SJCRH30 (cell line): ENCODE measurements around the gene SPTBN5. TPM values are rescaled to one million over a fixed set of nuclear protein-coding genes. Genes with fewer than 3 reads are reported as not detected.

Experiments used
- DNase-seq, 2 experiments: peaks; one replicate each; pipeline ENCODE4 v3.0.0-alpha.2; 2015 to 2020
- H3K27ac ChIP-seq: fragments of 250-450 bp; sonication (Bioruptor Pico); 2 replicates; pipeline ENCODE4 v1.5.1; 2020; ENCODE audit warnings: mild to moderate bottlenecking, moderate library complexity
- H3K27me3 ChIP-seq: fragments of 250-450 bp; sonication (Bioruptor Pico); 2 replicates; pipeline ENCODE4 v1.5.1; 2020; ENCODE audit warnings: mild to moderate bottlenecking, moderate library complexity
- H3K36me3 ChIP-seq: fragments of 250-450 bp; sonication (Bioruptor Pico); 2 replicates; pipeline ENCODE4 v1.5.1; 2020; ENCODE audit warnings: mild to moderate bottlenecking, moderate library complexity
- H3K4me1 ChIP-seq: fragments of 250-450 bp; sonication (Bioruptor Pico); 2 replicates; pipeline ENCODE4 v1.5.1; 2020; ENCODE audit warnings: mild to moderate bottlenecking, moderate library complexity
- H3K4me3 ChIP-seq: fragments of 250-450 bp; sonication (Bioruptor Pico); 2 replicates; pipeline ENCODE4 v1.5.1; 2020; ENCODE audit warnings: mild to moderate bottlenecking, moderate library complexity
- H3K9me3 ChIP-seq: fragments of 250-450 bp; sonication (Bioruptor Pico); replicated peaks from 2 replicates; pipeline ENCODE4 v1.5.1; 2020; ENCODE audit warnings: mild to moderate bottlenecking, moderate library complexity
- total RNA-seq: library from RNA; depleted of rRNA; stranded (reverse); fragments of >200 nt; shearing (Covaris generic); gene quantifications from 2 replicates; pipeline ENCODE4 v1.2.3, GENCODE V29; 2014

Gene SPTBN5
- total RNA-seq, 1 experiment from 2014 or later = 0.55 TPM

DNA sequence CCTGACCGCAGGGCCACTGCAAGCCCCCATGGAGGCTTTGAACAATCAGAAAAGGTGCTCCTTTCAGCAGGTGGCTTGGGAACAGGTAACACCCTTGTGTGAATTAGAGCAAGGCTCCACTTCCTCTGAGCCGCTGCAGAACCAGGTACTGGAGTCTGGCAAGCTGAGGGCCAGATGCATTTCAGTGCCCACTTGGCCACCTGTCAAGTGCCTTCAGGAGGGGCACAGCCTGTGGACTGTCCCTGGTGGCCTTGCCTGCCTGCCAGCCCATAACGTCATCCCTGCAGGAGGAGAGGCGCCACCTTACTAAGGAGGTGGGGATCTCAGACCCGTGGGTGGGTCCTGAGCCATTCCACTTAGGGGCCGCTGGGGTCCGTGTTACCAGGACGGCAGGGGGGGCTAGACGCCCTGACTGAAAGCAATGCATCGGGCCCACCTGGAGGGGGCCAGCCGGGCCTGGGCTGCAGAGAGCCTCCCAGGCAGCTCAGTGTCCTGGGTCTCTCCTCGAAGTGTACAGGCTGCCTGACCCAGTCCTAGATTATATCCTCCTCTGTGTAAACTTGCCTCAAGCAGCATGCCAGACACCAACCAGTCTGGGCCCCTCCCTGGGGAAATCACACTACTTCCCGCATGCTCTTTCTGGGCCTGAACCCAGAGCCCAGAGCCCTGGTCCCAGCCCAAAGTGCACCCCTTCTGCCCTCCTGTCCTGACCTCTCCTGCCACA lies 16.1 kb downstream of the SPTBN5 start:
- DNase-seq = no peak
- Histone ChIP-seq H3K4me3 (no peak overlapping the region), H3K9me3 (no peaks in the 10 kb centered on the region), H3K27me3 (no peaks in the 10 kb centered on the region; the same call in 1 of the 2 replicates), H3K36me3 (no peaks in the 10 kb centered on the region), H3K4me1 (peaks cover 6% of the 10 kb centered on the region; the same call in 1 of the 2 replicates), H3K27ac (no peak overlapping the region)

- Histone ChIP-seq H3K9me3 (no peaks in the 10 kb centered on the region), H3K27me3 (no peaks in the 10 kb centered on the region; the same call in 1 of the 2 replicates), H3K4me3 (no peak overlapping the region), H3K27ac (no peak overlapping the region), H3K36me3 (no peaks in the 10 kb centered on the region), H3K4me1 (peaks cover 6% of the 10 kb centered on the region; the same call in 1 of the 2 replicates)
- no peak for DNase-seq
Measured at GRCh38 chr15:41876689-41877088, 17.2 kb downstream of the SPTBN5 start.

DNA sequence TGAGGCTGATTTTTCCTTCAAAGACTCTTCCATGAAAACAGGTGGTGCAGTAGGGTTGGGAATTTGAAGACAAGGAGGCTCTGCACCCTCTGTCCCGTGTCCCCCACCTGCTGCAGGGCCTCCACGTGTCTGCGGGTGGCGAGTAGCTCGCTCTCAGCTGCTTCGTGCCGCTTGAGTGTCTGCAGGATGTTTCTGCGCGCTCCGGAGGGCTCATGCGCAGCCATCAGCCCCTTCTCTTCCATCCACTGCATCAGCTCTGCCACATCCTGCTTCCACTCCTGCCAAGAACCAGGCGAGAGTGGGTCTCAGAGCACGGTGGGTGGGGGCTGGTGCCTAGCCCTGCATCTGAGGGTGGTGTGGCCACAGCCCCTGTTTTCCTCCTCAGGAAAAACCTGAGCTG lies 17.8 kb downstream of the SPTBN5 start:
- Histone ChIP-seq H3K27me3 (no peaks in the 10 kb centered on the region; the same call in 1 of the 2 replicates), H3K9me3 (no peaks in the 10 kb centered on the region), H3K36me3 (no peaks in the 10 kb centered on the region), H3K27ac (no peak overlapping the region), H3K4me3 (no peak overlapping the region), H3K4me1 (peaks cover 6% of the 10 kb centered on the region; the same call in 1 of the 2 replicates)
- DNase-seq = no peak

GRCh38 chr15:41874736-41875135 lies 19.1 kb downstream of the SPTBN5 start:
- H3K27me3 ChIP-seq = no peaks in the 10 kb centered on the region; the same call in 1 of the 2 replicates
- H3K4me1 ChIP-seq = peaks cover 6% of the 10 kb centered on the region; the same call in 1 of the 2 replicates
- H3K9me3 ChIP-seq = no peaks in the 10 kb centered on the region
- no peaks in the 10 kb centered on the region for H3K36me3 ChIP-seq
- H3K4me3 ChIP-seq = no peak overlapping the region
- DNase-seq = no peak
- H3K27ac ChIP-seq = no peak overlapping the region

DNA sequence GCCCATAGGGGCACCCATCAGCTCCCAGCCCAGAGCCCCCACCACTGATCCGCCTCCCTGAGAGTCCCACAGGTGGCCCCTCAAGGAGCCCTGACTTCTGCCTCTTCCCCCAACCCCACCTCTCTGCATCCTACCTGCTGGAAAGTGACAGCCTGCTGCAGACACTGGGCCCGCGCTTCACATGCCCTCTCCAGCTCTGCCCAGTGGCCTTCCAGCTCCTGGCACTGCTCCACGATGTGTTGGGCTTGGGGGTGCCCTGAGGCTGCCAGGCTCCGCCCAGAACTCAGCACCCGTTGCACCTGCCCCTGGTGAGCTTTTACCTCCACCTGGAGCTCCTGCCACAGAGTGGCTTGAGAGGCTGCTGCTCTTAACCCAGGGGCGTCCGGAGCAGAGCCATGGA lies 20.1 kb downstream of the SPTBN5 start:
- no peak for DNase-seq

DNA sequence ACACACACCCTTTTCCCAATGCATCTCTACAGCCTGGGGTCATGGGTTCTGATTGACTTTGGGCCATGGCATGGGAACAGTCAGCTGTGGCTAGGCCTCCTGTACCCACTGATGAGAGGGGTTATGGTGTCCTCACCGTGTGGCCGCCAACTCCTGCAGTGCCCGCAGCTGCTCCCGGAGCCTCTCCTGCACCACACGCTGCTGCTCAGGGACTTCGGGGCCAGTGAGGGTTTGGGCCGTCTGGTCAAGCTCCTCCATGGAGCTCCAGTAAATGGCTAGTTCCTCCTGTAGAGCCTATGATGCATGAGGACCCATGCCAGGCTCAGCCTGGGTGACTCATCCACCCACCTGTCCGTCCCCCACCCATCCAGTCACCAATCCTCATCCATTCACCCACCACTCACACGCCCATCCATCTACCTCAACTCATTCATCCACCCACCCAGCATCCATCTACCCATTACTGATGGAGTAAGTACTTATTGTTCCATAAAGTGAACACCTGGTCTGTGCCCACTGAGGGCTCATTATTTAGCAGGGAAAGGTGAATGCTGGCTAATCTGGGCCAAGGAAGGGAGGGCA lies 21.6 kb downstream of the SPTBN5 start:
- H3K9me3 ChIP-seq = no peaks in the 10 kb centered on the region
- no peak overlapping the region for H3K4me3 ChIP-seq
- H3K27me3 ChIP-seq = no peaks in the 10 kb centered on the region
- no peak for DNase-seq
- H3K36me3 ChIP-seq = no peaks in the 10 kb centered on the region
- H3K4me1 ChIP-seq = no peaks in the 10 kb centered on the region; the same call in 1 of the 2 replicates
- H3K27ac ChIP-seq = no peak overlapping the region

More for the DNA sequence above, 20.1 kb downstream of the SPTBN5 start:
- no peaks in the 10 kb centered on the region for H3K36me3 ChIP-seq
- peaks cover 6% of the 10 kb centered on the region; the same call in 1 of the 2 replicates for H3K4me1 ChIP-seq
- no peaks in the 10 kb centered on the region for H3K9me3 ChIP-seq
- no peaks in the 10 kb centered on the region; the same call in 1 of the 2 replicates for H3K27me3 ChIP-seq
- H3K4me3 ChIP-seq = no peak overlapping the region
- H3K27ac ChIP-seq = no peak overlapping the region

GRCh38 chr15:41871175-41871905 lies 22.5 kb downstream of the SPTBN5 start:
- H3K4me1 ChIP-seq = no peaks in the 10 kb centered on the region; the same call in 1 of the 2 replicates
- DNase-seq = no peak
- H3K4me3 ChIP-seq = no peak overlapping the region
- H3K27ac ChIP-seq = no peak overlapping the region
- H3K36me3 ChIP-seq = no peaks in the 10 kb centered on the region
- H3K27me3 ChIP-seq = no peaks in the 10 kb centered on the region
- no peaks in the 10 kb centered on the region for H3K9me3 ChIP-seq

- DNase-seq = peak; percentile 40 to 56
- Histone ChIP-seq H3K27me3 (no peaks in the 10 kb centered on the region), H3K36me3 (no peaks in the 10 kb centered on the region), H3K9me3 (no peaks in the 10 kb centered on the region), H3K27ac (no peak overlapping the region), H3K4me3 (peak overlapping the region; percentile 6), H3K4me1 (peaks cover 4% of the 10 kb centered on the region; the same call in 1 of the 2 replicates)
Measured at GRCh38 chr15:41870689-41871081, 23.2 kb downstream of the SPTBN5 start.

GRCh38 chr15:41869770-41870688 lies 23.8 kb downstream of the SPTBN5 start:
- Histone ChIP-seq H3K36me3 (no peaks in the 10 kb centered on the region), H3K4me3 (peak overlapping the region; percentile 6), H3K27me3 (no peaks in the 10 kb centered on the region), H3K27ac (no peak overlapping the region), H3K4me1 (peaks cover 4% of the 10 kb centered on the region; the same call in 1 of the 2 replicates), H3K9me3 (no peaks in the 10 kb centered on the region)
- no peak for DNase-seq

DNA sequence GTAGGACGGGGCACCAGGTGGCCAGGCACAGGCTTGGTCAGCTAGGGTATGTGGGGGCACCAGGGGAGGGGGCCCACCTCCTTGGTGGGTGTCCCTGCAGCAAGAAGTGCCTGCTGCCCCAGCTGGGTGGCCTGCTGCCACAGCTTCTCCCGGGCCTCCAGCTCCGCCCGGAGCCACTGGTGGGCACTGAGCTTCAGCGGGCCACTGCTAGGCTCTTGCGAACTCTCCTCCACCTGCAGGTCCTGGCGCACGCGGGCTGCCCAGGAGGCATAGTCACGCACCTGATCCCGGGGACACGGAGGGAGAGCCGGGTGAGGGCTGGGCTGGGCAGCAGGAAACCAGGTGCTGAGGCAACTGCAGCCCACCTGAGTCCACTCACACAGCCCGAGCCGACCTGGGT lies 25.5 kb downstream of the SPTBN5 start:
- H3K4me1 ChIP-seq = peaks cover 4% of the 10 kb centered on the region; the same call in 1 of the 2 replicates
- no peak overlapping the region for H3K27ac ChIP-seq
- no peaks in the 10 kb centered on the region for H3K36me3 ChIP-seq
- no peak for DNase-seq
- H3K9me3 ChIP-seq = no peaks in the 10 kb centered on the region
- H3K4me3 ChIP-seq = no peak overlapping the region
- H3K27me3 ChIP-seq = no peaks in the 10 kb centered on the region

GRCh38 chr15:41866872-41867579 lies 26.8 kb downstream of the SPTBN5 start:
- Histone ChIP-seq H3K9me3 (no peaks in the 10 kb centered on the region), H3K4me3 (no peak overlapping the region), H3K36me3 (no peaks in the 10 kb centered on the region), H3K4me1 (peaks cover 4% of the 10 kb centered on the region; the same call in 1 of the 2 replicates), H3K27me3 (no peaks in the 10 kb centered on the region), H3K27ac (no peak overlapping the region)
- DNase-seq = no peak

DNA sequence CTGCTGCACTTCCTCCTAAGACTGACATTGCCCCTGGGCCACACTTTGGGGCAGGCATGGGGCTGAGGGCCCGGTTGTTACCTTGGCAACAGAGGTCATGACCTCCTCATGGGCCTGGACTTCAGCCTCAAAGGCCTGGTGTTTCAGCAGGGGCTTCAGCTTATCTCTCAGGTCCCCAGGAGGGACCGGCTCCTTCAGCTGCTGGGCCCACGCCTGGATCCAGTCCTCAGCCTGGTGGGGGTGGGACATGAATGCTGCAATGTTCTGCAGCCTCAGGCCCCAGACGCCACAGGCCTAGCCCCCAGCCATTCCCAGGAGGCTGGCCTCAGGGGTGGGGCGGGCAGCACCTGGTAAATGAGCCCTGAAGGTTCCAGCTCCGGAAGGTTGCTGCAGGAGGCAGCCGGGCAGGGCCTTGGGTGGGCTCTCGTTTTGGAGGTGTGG lies 27.6 kb downstream of the SPTBN5 start:
- Histone ChIP-seq H3K4me1 (peaks cover 4% of the 10 kb centered on the region; the same call in 1 of the 2 replicates), H3K27me3 (no peaks in the 10 kb centered on the region), H3K36me3 (no peaks in the 10 kb centered on the region), H3K4me3 (no peak overlapping the region), H3K27ac (no peak overlapping the region), H3K9me3 (no peaks in the 10 kb centered on the region)
- DNase-seq = no peak

GRCh38 chr15:41865490-41866055 lies 28.3 kb downstream of the SPTBN5 start:
- Histone ChIP-seq H3K27ac (no peak overlapping the region), H3K4me3 (no peak overlapping the region), H3K4me1 (peaks cover 4% of the 10 kb centered on the region; the same call in 1 of the 2 replicates), H3K36me3 (no peaks in the 10 kb centered on the region), H3K27me3 (no peaks in the 10 kb centered on the region), H3K9me3 (no peaks in the 10 kb centered on the region)
- no peak for DNase-seq
